ENCODE measurements around the gene ATOSB. TPM values are rescaled to one million over a fixed set of nuclear protein-coding genes. Genes with fewer than 3 reads are reported as not detected.
A peak's percentile ranks its signal among the peaks of the same experiment; 100 is the strongest.

The ATOSB gene
- total RNA-seq, 5 donors from 2014 or later (not counting 1 experiment from before 2014, with no cell fraction given), result 4.7 to 12.7 (median 8.9) TPM

DNA sequence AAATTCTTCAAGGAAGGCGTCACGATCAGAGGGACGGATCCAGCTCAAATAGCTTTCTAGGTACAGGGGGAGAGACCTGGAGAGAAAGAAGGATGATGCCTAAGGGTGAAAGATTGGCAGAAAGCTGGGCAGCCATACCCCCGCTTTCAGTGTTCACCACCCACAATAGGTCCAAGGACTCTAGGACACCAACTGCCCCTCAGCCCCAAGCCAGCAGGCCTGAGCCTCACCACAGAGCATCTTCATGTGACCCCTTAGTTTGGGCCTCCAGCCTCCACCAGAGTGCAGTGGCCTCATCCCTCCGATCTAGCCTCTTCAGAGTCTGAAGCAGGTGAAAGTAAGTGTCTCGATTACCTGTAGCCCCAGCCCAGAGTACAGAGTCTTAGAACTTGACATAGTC, 41.5 kb downstream of the ATOSB start:
- Mint-ChIP-seq H3K27me3 (no peaks in the 10 kb centered on the region), H3K36me3 (peaks cover 5% of the 10 kb centered on the region), H3K9me3 (no peaks in the 10 kb centered on the region), H3K4me3 (no peak overlapping the region), H3K27ac (no peak overlapping the region), H3K4me1 (peaks cover 38 to 51% (median 50%) of the 10 kb centered on the region in 3 donors)
- H3K27ac ChIP-seq (ENCODE audit: low read length), result no peak overlapping the region
- 100% methylated on average over 2 of the region's 6 CpGs for WGBS (ENCODE audit: insufficient coverage)
- ChIA-PET CTCF (no interaction called here), POLR2A (no interaction called here)
- ATAC-seq (replicated peaks in 1 of 4) (no peak), DNase-seq (no peak)
- peaks cover 3 to 6% of the 10 kb centered on the region in 2 donors for H3K36me3 ChIP-seq (ENCODE audit: control insufficient read depth in 2 of 2, extremely low read depth in 1 of 2, insufficient read depth in 1 of 2, low read length in 1 of 2)
- no peak overlapping the region for H3K4me3 ChIP-seq (ENCODE audit: control insufficient read depth in 1 of 2, extremely low read depth in 1 of 2, low read length in 1 of 2)
- no peaks in the 10 kb centered on the region for H3K27me3 ChIP-seq (replicated peaks in 1 of 2; ENCODE audit: control insufficient read depth in 2 of 2, extremely low read depth in 1 of 2, insufficient read depth in 2 of 2, low read length in 1 of 2)
- peaks cover 20 to 38% of the 10 kb centered on the region in 2 experiments for H3K4me1 ChIP-seq (ENCODE audit: control insufficient read depth in 1 of 2, extremely low read depth in 1 of 2, insufficient read depth in 2 of 2, low read length in 2 of 2)
- no peaks in the 10 kb centered on the region for H3K9me3 ChIP-seq

DNA sequence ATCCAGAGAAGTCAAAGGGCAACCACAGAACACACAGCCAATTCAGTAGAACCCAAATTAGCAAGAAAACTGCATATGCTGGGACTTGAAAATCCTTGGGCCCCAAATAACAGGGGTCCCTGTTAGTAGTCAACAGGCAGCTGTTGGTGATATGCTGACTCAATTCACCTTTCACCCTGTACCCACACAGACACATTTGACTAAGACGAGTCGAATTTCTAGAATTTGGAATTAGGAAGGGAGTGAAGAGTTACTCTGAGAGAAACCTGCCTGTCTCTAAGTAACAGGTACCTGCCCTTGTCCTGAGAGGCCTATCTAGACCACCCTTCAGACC, 42.4 kb downstream of the ATOSB start:
- H3K9me3 Mint-ChIP-seq, result no peaks in the 10 kb centered on the region
- H3K36me3 Mint-ChIP-seq, result peaks cover 5% of the 10 kb centered on the region
- DNase-seq (no peak), ATAC-seq (replicated peaks in 1 of 4) (no peak)
- Histone ChIP-seq H3K4me1 (ENCODE audit: control insufficient read depth in 1 of 2, extremely low read depth in 1 of 2, insufficient read depth in 2 of 2, low read length in 2 of 2) (peaks cover 15 to 39% of the 10 kb centered on the region in 2 experiments), H3K4me3 (ENCODE audit: control insufficient read depth in 1 of 2, extremely low read depth in 1 of 2, low read length in 1 of 2) (peak overlapping the region in 1 of 2 donors; percentile 75), H3K27me3 (replicated peaks in 1 of 2; ENCODE audit: control insufficient read depth in 2 of 2, extremely low read depth in 1 of 2, insufficient read depth in 2 of 2, low read length in 1 of 2) (no peaks in the 10 kb centered on the region), H3K9me3 (no peaks in the 10 kb centered on the region), H3K36me3 (ENCODE audit: control insufficient read depth in 2 of 2, extremely low read depth in 1 of 2, insufficient read depth in 1 of 2, low read length in 1 of 2) (peaks cover 3 to 15% of the 10 kb centered on the region in 2 donors), H3K27ac (ENCODE audit: low read length) (peak overlapping the region; percentile 87)
- H3K4me3 Mint-ChIP-seq, result peak overlapping the region; percentile 87 to 91 (median 91)
- H3K27me3 Mint-ChIP-seq, result no peaks in the 10 kb centered on the region
- ChIA-PET CTCF (no interaction called here), POLR2A (no interaction called here)
- peak overlapping the region; percentile 94 to 95 for H3K27ac Mint-ChIP-seq
- peaks cover 38 to 51% (median 50%) of the 10 kb centered on the region in 3 donors for H3K4me1 Mint-ChIP-seq
- no CpG with 5 or more reads among the region's 2 CpGs for WGBS (ENCODE audit: insufficient coverage)

DNA sequence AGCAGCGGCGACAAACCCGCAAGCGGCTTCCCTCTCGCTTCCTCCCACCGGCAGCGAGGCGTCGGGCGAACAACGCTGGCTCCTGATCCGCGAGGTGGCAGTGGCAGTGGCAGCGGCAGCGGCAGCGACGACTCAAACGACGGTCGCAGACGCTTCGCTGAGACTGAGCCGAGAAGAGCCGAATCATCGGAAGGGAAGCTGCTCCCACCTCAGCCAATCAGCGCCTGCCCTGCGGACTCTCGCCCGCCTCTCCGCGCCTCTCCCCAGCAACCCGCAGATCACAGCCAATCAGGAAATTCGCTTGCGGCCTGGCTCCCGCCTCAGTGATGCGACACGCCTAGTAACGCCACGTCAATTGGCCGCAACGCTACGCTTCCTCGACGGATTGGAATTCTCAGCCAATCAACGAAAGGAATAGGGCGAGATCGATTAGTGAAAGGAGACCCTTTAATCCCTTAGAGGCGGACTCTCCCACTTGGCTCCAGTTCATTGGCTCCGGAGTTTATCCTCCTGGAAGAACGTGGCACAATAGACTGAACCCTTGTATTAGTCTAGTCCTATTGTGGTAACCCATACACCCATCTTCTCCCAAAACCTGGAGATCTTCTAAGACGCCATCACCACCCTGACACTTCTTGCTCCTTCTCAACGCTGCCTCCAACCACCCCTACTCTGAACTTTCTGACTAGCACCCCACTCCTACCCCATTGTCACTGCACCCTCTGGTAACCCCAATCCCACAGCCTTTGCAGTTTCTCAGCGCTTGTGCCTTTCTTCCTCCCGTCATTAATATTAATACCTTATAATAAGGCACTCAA, 43.0 kb downstream of the ATOSB start, which contains the start of gene VCP:
TSS of gene VCP (minus strand) at position 165 of the 818 bp plus-strand sequence. CDS start 272 bp downstream, outside the sequence.
- H3K9me3 Mint-ChIP-seq, result no peaks in the 10 kb centered on the region
- DNase-seq, result peak; percentile 85 to 98 (median 97)
- WGBS (ENCODE audit: insufficient coverage), result 2% methylated on average over 48 of the region's 54 CpGs
- POLR2A ChIA-PET, result interaction anchor here in 1 of 2 donors (0.6 to 0.8 kb wide), 3 partner anchors 19 to 709 kb away, joined by 4 to 5 read pairs (median 4); partner anchors contain the start of gene DNAJB5
- Histone ChIP-seq H3K27me3 (replicated peaks in 1 of 2; ENCODE audit: control insufficient read depth in 2 of 2, extremely low read depth in 1 of 2, insufficient read depth in 2 of 2, low read length in 1 of 2) (no peaks in the 10 kb centered on the region), H3K4me3 (ENCODE audit: control insufficient read depth in 1 of 2, extremely low read depth in 1 of 2, low read length in 1 of 2) (peak within 1 kb of the TSS; percentile 75 to 85), H3K9me3 (no peaks in the 10 kb centered on the region), H3K4me1 (ENCODE audit: control insufficient read depth in 1 of 2, extremely low read depth in 1 of 2, insufficient read depth in 2 of 2, low read length in 2 of 2) (peaks cover 15 to 44% of the 10 kb centered on the region in 2 experiments), H3K27ac (ENCODE audit: low read length) (peak within 1 kb of the TSS; percentile 87), H3K36me3 (ENCODE audit: control insufficient read depth in 2 of 2, extremely low read depth in 1 of 2, insufficient read depth in 1 of 2, low read length in 1 of 2) (peaks cover 3 to 21% of the 10 kb centered on the region in 2 donors)
- CTCF ChIA-PET, result interaction anchor here (0.6 to 2.6 kb wide), 8 partner anchors 21 to 531 kb away, joined by 3 to 17 read pairs (median 4); partner anchors contain the start of gene PIGO (in 1 of the 2)
- H3K36me3 Mint-ChIP-seq, result peaks cover 11% of the 10 kb centered on the region
- H3K27me3 Mint-ChIP-seq, result no peaks in the 10 kb centered on the region
- peak within 1 kb of the TSS; percentile 87 to 91 (median 91) for H3K4me3 Mint-ChIP-seq
- H3K4me1 Mint-ChIP-seq, result peaks cover 42 to 51% (median 50%) of the 10 kb centered on the region in 3 donors
- peak within 1 kb of the TSS; percentile 94 to 95 for H3K27ac Mint-ChIP-seq
- ATAC-seq (replicated peaks in 1 of 4), result peak; percentile 91 to 93 (median 92)

DNA sequence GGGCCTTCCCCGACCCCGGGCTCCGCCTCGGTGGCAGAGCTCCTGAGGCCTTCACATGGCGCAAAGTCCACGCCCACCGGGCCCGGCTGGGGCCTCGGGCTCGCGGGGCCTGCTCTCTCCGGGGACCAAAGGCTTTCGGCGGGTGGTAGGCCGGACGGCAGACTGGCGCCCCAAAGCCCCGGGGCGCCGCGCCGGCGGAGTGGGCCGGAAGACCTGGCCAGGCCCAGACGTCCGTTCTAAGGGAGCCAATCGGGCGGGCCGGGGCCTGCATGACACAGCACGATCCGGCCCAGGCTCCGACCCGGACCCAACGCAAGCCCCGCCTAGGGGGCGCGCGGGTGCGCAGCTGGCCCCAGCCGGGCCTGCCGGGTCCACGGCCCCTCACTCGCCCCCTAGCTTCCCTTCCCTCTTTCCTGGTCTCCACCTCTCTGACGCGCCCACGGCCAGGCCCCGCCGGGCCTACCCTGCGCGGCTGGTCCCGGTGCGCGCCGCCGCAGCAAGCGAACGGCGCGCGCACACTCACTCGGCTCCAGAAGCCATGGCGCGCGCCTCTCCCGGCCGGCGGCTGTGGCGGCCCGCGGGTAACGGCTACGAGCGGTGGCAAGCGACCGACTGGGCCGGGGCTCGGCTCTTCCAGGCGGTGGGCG, 43.7 kb downstream of the ATOSB start:
- Mint-ChIP-seq H3K27ac (peak overlapping the region; percentile 94 to 95), H3K36me3 (peaks cover 18% of the 10 kb centered on the region), H3K27me3 (no peaks in the 10 kb centered on the region), H3K9me3 (no peaks in the 10 kb centered on the region), H3K4me3 (peak overlapping the region; percentile 87 to 91 (median 91)), H3K4me1 (peaks cover 48 to 56% (median 50%) of the 10 kb centered on the region in 3 donors)
- Histone ChIP-seq H3K4me1 (ENCODE audit: control insufficient read depth in 1 of 2, extremely low read depth in 1 of 2, insufficient read depth in 2 of 2, low read length in 2 of 2) (peaks cover 15 to 46% of the 10 kb centered on the region in 2 experiments), H3K36me3 (ENCODE audit: control insufficient read depth in 2 of 2, extremely low read depth in 1 of 2, insufficient read depth in 1 of 2, low read length in 1 of 2) (peaks cover 3 to 28% of the 10 kb centered on the region in 2 donors), H3K27me3 (replicated peaks in 1 of 2; ENCODE audit: control insufficient read depth in 2 of 2, extremely low read depth in 1 of 2, insufficient read depth in 2 of 2, low read length in 1 of 2) (no peaks in the 10 kb centered on the region), H3K4me3 (ENCODE audit: control insufficient read depth in 1 of 2, extremely low read depth in 1 of 2, low read length in 1 of 2) (peak overlapping the region; percentile 75 to 85), H3K27ac (ENCODE audit: low read length) (peak overlapping the region; percentile 87), H3K9me3 (no peaks in the 10 kb centered on the region)
- ATAC-seq (replicated peaks in 1 of 4), result peak; percentile 56 to 62 (median 60)
- ChIA-PET CTCF (interaction anchor here (0.6 to 2.6 kb wide), 14 partner anchors 8 to 587 kb away, joined by 3 to 17 read pairs (median 4); partner anchors contain the start of genes ATOSB (in 1 of the 2), FANCG (in 1 of the 2) and PIGO (in 1 of the 2)), POLR2A (interaction anchor here (0.6 to 2.0 kb wide), 5 partner anchors 8 to 967 kb away, joined by 3 to 11 read pairs (median 5); partner anchors contain the start of genes DNAJB5 (in 1 of the 2) and FANCG (in 1 of the 2))
- DNase-seq, result peak; percentile 29 to 80 (median 63)
- under 1% methylated on average over 74 of the region's 79 CpGs for WGBS (ENCODE audit: insufficient coverage)

DNA sequence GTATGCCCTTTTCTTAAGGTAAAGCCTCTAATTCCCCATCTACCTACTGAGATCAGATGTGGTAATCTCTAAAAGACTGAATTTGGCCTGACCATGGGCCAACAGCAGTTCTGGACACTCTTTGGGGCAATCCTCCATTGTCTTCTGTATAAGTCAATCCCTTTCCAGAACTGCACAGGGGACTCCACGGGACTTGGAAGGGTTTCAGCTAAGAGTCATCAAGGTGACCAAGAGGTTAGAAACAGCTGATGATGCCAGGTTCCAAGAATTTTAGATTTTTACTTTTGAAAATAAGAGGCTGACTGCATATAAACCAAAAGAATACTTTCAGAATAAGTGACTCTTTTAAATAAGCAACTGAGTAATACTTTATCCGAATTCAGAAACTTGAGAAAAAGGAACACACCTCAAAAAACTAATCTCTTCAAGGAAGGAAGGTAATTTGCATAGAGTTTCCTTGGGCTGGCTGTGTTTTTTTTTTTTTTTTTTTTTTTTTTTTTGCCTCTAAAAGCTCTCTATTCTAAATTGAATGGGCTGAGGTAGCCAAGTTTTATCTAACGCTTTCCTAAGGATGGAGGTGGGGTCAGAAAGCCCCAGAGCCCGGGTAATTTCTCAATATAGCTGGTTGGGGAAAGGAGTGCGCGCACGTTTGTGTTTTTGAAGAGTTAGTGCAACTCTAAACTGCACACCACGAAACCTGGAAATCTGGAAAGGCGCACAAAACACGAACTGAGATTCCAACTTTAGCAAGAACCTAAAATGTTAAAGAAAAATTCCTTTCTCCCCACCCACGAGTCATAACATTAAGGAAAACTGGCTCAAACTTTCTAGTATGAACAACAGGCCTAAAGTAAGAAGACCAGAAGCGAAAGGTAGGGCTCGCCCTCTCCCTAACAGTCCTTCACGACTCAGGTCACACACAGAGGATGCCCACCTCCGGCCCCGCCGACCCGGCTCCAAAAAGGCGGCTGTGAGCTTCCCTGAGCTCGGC, 44.5 kb downstream of the ATOSB start:
- 0% methylated on average over 10 of the region's 20 CpGs for WGBS (ENCODE audit: insufficient coverage)
- Histone ChIP-seq H3K27ac (ENCODE audit: low read length) (peak overlapping the region; percentile 87), H3K27me3 (replicated peaks in 1 of 2; ENCODE audit: control insufficient read depth in 2 of 2, extremely low read depth in 1 of 2, insufficient read depth in 2 of 2, low read length in 1 of 2) (no peaks in the 10 kb centered on the region), H3K4me3 (ENCODE audit: control insufficient read depth in 1 of 2, extremely low read depth in 1 of 2, low read length in 1 of 2) (peak overlapping the region; percentile 75 to 85), H3K9me3 (no peaks in the 10 kb centered on the region), H3K36me3 (ENCODE audit: control insufficient read depth in 2 of 2, extremely low read depth in 1 of 2, insufficient read depth in 1 of 2, low read length in 1 of 2) (peaks cover 3 to 32% of the 10 kb centered on the region in 2 donors), H3K4me1 (ENCODE audit: control insufficient read depth in 1 of 2, extremely low read depth in 1 of 2, insufficient read depth in 2 of 2, low read length in 2 of 2) (peaks cover 15 to 46% of the 10 kb centered on the region in 2 experiments)
- H3K4me1 Mint-ChIP-seq, result peaks cover 48 to 60% (median 54%) of the 10 kb centered on the region in 3 donors
- CTCF ChIA-PET, result interaction anchor here (0.6 to 2.6 kb wide), 12 partner anchors 9 to 588 kb away, joined by 3 to 17 read pairs (median 6); partner anchors contain the start of genes ATOSB (in 1 of the 2), FANCG (in 1 of the 2) and PIGO (in 1 of the 2)
- no peaks in the 10 kb centered on the region for H3K9me3 Mint-ChIP-seq
- no peak for ATAC-seq (replicated peaks in 1 of 4)
- DNase-seq, result peak in 1 of 35 experiments; percentile 22
- H3K27me3 Mint-ChIP-seq, result no peaks in the 10 kb centered on the region
- POLR2A ChIA-PET, result interaction anchor here (0.6 to 2.0 kb wide), 3 partner anchors 9 to 967 kb away, joined by 3 to 11 read pairs (median 8); partner anchors contain the start of gene FANCG (in 1 of the 2)
- peak overlapping the region; percentile 92 to 94 for H3K27ac Mint-ChIP-seq
- peak overlapping the region; percentile 87 to 91 (median 91) for H3K4me3 Mint-ChIP-seq
- peaks cover 21% of the 10 kb centered on the region for H3K36me3 Mint-ChIP-seq

All from T-cell (primary cell).